ENCODE measurements around the gene RSKR. TPM values are rescaled to one million over a fixed set of nuclear protein-coding genes. Genes with fewer than 3 reads are reported as not detected.

RSKR gene
- total RNA-seq, 1 experiment from 2014 or later = 17.2 TPM

GRCh38 chr17:28573966-28574480 is 40.0 kb downstream of the RSKR start:
- no TSS peak for BruUV-seq (replicated peaks)
- H3K9me3 ChIP-seq (ENCODE audit: control insufficient read depth, insufficient read depth, low read depth, low read length) = no peaks in the 10 kb centered on the region
- peaks cover 22% of the 10 kb centered on the region for H3K4me1 ChIP-seq (ENCODE audit: control insufficient read depth, insufficient read depth, low read length)
- ChIA-PET CTCF (interaction anchor here (0.6 to 0.9 kb wide), 3 partner anchors 31 to 157 kb away, joined by 3 to 5 read pairs (median 3); no protein-coding TSS in a partner anchor), POLR2A (interaction anchor here (0.7 kb wide), 1 partner anchor 76 kb away, joined by 3 read pairs; no protein-coding TSS in a partner anchor)
- intact Hi-C loops (cut with micrococcal nuclease; ENCODE audit: unreplicated experiment) = no loop called here
- no peaks in the 10 kb centered on the region; the same call in 1 of the 2 replicates for H3K36me3 ChIP-seq (ENCODE audit: control insufficient read depth, insufficient read depth, low read length)
- in situ Hi-C loops (cut with HindIII; ENCODE audit: low pct_unique_long_range_greater_than_20kb, low sequenced_read_pairs) = no loop called here
- no peak for ATAC-seq
- no peak overlapping the region for H3K4me3 ChIP-seq (ENCODE audit: low read depth in 2 of 2, low read length in 2 of 2)
- no peak for TF ChIP-seq REST (IDR thresholded peaks at IDR 0.05; ENCODE audit: insufficient read depth in 1 of 2, low read depth in 2 of 2, low read length in 1 of 2)
- TF ChIP-seq SIN3A (IDR thresholded peaks at IDR 0.05; ENCODE audit: borderline replicate concordance, insufficient read depth, low read depth, low read length) = no peak
- TF ChIP-seq, protein P1, sequence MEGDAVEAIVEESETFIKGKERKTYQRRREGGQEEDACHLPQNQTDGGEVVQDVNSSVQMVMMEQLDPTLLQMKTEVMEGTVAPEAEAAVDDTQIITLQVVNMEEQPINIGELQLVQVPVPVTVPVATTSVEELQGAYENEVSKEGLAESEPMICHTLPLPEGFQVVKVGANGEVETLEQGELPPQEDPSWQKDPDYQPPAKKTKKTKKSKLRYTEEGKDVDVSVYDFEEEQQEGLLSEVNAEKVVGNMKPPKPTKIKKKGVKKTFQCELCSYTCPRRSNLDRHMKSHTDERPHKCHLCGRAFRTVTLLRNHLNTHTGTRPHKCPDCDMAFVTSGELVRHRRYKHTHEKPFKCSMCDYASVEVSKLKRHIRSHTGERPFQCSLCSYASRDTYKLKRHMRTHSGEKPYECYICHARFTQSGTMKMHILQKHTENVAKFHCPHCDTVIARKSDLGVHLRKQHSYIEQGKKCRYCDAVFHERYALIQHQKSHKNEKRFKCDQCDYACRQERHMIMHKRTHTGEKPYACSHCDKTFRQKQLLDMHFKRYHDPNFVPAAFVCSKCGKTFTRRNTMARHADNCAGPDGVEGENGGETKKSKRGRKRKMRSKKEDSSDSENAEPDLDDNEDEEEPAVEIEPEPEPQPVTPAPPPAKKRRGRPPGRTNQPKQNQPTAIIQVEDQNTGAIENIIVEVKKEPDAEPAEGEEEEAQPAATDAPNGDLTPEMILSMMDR (IDR thresholded peaks at IDR 0.05) = no peak
- TF ChIP-seq TCF7L2 (IDR thresholded peaks at IDR 0.05; ENCODE audit: low read depth, low read length) = no peak
- TF ChIP-seq POLR2AphosphoS5 (IDR thresholded peaks at IDR 0.05; ENCODE audit: low read depth, low read length) = no peak
- no peak for DNase-seq (ENCODE audit: low read depth, low spot score)
- H3K27me3 ChIP-seq (ENCODE audit: control insufficient read depth, insufficient read depth, low read length) = no peaks in the 10 kb centered on the region
- H3K27ac ChIP-seq (ENCODE audit: low read length) = no peak overlapping the region

DNA sequence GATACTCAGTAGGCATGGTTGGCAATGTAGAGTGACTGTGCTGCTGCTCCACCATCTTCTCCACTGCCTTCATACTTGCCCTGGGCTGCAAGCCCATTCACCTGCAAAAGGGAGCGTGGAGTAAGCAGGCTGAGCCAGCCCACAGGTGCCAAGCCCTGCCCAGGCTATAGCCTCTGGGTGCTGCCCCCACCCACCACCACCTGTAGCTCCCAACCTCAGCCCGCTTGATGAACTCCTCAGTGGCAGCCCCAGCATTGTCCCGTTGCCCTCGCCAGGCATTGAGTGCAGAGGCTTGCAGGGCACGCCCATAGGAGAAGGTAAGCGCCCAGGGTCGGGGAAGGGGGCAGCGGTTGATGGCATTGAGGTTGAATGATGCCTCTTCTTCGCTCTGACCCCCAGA is 40.5 kb downstream of the RSKR start:
- CTCF ChIA-PET = no interaction called here
- no peak for ATAC-seq

More for the DNA sequence above, 40.5 kb downstream of the RSKR start:
- H3K27me3 ChIP-seq (ENCODE audit: control insufficient read depth, insufficient read depth, low read length) = no peaks in the 10 kb centered on the region
- no peaks in the 10 kb centered on the region for H3K9me3 ChIP-seq (ENCODE audit: control insufficient read depth, insufficient read depth, low read depth, low read length)
- TF ChIP-seq, protein P1 (IDR thresholded peaks at IDR 0.05) = no peak
- TF ChIP-seq SIN3A (IDR thresholded peaks at IDR 0.05; ENCODE audit: borderline replicate concordance, insufficient read depth, low read depth, low read length) (no peak), REST (IDR thresholded peaks at IDR 0.05; ENCODE audit: insufficient read depth in 1 of 2, low read depth in 2 of 2, low read length in 1 of 2) (no peak), TCF7L2 (IDR thresholded peaks at IDR 0.05; ENCODE audit: low read depth, low read length) (no peak), POLR2AphosphoS5 (IDR thresholded peaks at IDR 0.05; ENCODE audit: low read depth, low read length) (no peak)
- no TSS peak for BruUV-seq (replicated peaks)
- in situ Hi-C loops (cut with HindIII; ENCODE audit: low pct_unique_long_range_greater_than_20kb, low sequenced_read_pairs) = no loop called here
- no peaks in the 10 kb centered on the region; the same call in 1 of the 2 replicates for H3K36me3 ChIP-seq (ENCODE audit: control insufficient read depth, insufficient read depth, low read length)
- H3K4me1 ChIP-seq (ENCODE audit: control insufficient read depth, insufficient read depth, low read length) = peaks cover 22% of the 10 kb centered on the region
- POLR2A ChIA-PET = no interaction called here
- no peak overlapping the region for H3K27ac ChIP-seq (ENCODE audit: low read length)
- intact Hi-C loops (cut with micrococcal nuclease; ENCODE audit: unreplicated experiment) = no loop called here
- no peak for DNase-seq (ENCODE audit: low read depth, low spot score)
- no peak overlapping the region for H3K4me3 ChIP-seq (ENCODE audit: low read depth in 2 of 2, low read length in 2 of 2)
